ENCODE results near the gene SMIM32. TPM values are rescaled to one million over a fixed set of nuclear protein-coding genes. Genes with fewer than 3 reads are reported as not detected.

Gene SMIM32
- not detected for total RNA-seq

DNA sequence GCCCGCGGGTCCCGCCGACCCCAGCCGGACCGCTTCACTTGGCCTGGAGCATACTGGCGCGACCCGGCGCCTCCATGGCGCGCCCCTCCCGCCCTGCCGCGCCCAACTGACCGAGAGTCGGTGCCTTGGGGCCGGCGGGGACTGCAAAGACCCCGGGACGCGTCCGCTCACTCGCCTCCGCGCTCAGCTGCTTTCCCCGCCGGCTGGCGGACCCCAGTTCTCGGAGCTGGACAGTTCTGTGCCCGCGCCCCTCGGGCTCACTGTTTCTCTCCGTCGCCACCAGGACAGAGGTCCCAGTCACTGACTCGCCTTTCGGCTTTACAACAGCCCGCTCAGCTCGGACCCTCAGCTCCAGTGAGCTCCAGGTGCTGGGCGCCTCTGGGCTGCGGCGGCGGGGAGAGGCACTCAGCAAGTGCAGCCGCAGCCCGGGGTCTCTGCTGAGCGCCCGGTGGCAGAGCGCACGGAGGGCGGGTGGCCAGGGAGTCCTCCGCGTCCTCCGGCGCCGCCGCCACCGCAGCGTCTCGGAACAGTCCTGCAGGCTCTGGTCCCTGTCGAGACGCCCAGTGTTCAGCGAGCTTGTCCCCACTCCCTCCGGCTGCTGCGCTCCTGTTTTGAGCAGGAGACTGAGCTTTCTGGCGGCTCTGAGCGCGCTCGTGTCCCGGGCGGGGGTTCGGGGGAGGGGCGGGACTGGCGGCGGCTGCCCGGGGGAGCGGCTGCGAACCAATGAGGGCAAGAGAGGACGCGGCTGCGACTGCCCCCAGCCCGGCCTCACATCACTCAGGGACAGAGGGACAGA is at the start of gene SMIM32:
Gene SMIM32, minus strand, starts transcription at position 637 of the 796 bp plus-strand sequence. CDS start 638 bp downstream, outside the sequence.

Other genes starting within 250 kb of the SMIM32 start
- not detected for gene LECT2, start 238.2 kb downstream of the SMIM32 start, total RNA-seq
- under 1 TPM in 1 of 2 experiments, not detected in 1; 0.36 TPM for gene TGFBI, start 164.2 kb downstream of the SMIM32 start, total RNA-seq
- gene SMAD5, start 60.3 kb downstream of the SMIM32 start, total RNA-seq, result 1 to 10 TPM; 2.0 to 2.3 TPM
- gene TRPC7, start 172.4 kb upstream of the SMIM32 start, total RNA-seq, result not detected

Data from activated naive CD4-positive, alpha-beta T cell treated with anti-CD3 and anti-CD28 coated beads, Interleukin-2, amount 10 ng/mL, durations not matched to agents 5 hours and 36 hours (primary cell).